ENCODE measurements around the gene LMF1.
"Not testable (repeated sequence)": the region's sequence is repeated elsewhere in the genome, so short reads cannot be mapped to it uniquely, and the experiment has no call there.

Gene LMF1

GRCh38 chr16:842711-843560 is 127.8 kb downstream of the LMF1 start:
- DNase-seq: no peak

GRCh38 chr16:842061-842476 is 128.7 kb downstream of the LMF1 start:
- DNase-seq: no peak

DNA sequence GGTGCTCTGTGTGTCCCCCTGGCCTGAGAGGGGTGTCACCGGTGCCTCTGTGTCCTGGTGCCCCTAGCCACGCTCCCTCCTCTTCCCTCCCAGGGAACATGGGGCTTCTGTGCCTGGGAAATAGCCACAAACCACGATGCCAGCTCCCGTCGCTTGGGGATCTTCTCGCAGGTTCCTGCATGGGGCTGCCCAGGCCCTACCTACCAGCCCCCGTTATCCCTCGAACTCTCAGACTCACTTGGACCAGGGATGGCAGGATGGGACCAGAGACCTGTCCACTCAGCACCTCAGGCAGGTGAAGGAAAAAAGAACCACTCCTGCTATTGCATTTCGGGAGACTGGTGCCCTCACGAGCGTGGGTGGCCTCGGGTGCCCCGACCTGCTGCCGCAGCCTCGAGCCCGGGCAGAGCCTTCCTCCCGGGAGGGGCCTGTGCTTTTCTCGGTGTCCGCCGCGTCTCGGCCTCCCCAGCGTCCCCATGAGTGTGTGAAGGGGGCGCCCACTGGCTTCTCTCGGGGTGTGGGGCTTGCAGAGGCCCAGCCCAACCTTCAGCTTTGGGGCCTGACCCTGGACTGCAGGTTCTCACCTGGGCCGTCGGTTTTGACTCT is 129.2 kb downstream of the LMF1 start:
- DNase-seq: no peak

DNA sequence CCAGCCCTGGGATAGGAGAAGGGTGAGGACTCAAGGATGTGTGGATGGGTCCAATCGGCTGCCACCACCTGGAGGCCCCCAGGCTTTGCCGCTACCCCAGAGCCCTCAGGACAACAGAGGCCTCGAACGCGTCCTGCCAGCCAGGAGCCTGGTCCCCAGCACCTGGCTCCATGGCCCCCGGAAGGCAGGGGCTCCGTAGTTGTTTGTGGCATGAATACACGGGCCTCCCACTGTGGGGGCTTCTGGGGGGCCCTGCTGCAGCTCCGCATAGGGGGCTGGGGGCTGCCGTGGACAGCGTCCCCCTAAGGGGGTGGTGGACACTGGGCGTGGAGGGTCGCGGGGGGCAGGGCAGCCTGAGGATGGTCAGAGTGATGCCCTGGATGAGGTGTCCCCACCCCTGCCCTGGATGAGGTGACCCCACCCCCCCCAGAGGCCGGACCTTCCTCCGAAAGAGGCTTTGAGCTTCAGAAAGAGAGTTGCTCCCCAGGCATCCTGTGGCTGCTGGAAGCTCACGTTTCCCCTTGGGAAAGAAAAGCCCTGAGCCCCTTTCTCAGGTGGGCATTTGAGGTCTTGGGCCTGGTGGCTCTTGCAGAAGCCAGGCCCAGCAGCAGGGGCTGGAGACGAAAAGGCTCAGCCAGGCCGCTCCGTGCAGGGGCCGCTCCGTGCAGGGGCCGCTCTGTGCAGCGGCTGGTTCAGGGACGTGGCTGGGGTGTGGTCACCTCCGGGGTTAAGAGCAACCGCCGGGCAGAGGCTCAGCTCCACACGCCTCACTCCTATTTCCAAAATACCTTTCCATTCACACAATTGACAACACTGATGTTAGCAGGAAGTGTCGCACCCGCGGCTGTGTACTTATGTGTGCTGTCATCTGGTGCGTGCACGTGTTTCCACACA is 130.0 kb downstream of the LMF1 start:
- no peak for DNase-seq

GRCh38 chr16:839643-840408 is 131.0 kb downstream of the LMF1 start:
- DNase-seq: no peak

GRCh38 chr16:838741-839140 is 132.0 kb downstream of the LMF1 start:
- DNase-seq: no peak

GRCh38 chr16:836822-837221 is 134.0 kb downstream of the LMF1 start:
- DNase-seq: not testable (repeated sequence)

GRCh38 chr16:836221-836620 is 134.6 kb downstream of the LMF1 start:
- no peak for DNase-seq

DNA sequence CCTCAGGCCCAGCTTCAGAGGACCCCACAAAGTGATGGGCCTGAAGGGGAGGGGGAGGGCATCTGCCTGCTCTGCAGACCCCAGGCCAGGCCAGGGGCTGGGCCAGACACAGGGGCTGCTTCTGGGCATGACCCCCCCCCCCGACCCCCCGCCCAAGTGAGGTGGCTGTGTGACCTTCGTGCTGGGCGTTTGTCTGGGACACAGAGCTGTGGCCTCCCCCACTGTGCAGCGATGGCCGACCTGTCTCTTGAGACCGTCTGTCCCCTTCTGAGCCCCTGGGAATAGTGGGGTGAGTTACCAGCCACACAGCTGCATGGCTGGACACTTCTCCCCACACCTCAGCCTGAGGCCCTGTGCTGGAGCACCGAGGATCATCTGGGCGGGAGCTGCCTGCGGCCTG is 135.4 kb downstream of the LMF1 start:
- no peak for DNase-seq

- DNase-seq: no peak
Measured at GRCh38 chr16:833411-833810, 137.4 kb downstream of the LMF1 start.

DNA sequence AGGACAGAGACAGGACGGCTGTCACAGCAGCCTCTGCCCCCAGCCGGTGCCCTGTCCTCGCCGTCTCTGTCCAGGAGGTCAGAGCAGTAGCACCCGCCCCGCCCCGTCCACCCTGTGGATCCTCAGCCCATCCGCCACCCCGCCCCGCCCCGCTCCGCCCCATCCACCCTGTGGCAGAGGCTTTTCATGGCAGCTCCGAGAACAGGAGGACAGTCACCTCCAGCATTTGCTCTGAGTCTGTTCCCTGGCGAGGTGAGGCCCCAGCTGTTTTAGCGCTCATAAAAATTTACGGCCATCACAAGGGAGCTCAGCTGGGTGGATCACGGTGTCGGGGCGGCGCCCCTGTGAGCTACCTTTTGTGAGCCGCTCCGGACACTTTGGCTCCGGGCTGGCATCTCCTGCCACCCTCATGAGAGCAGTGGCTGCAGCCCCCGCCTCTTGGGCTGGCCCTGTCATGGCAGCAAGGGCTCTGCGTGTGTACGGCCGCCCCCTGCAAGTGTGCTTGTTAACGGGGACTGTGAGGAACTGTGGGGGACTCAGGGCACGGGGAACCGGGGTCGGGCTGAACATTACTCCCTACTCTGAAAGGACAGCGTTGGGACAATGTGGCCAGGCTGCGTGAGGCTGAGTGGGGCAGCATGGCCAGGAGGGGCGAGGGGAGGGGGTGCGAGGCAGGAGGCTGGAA is 138.0 kb downstream of the LMF1 start:
- no peak for DNase-seq

DNA sequence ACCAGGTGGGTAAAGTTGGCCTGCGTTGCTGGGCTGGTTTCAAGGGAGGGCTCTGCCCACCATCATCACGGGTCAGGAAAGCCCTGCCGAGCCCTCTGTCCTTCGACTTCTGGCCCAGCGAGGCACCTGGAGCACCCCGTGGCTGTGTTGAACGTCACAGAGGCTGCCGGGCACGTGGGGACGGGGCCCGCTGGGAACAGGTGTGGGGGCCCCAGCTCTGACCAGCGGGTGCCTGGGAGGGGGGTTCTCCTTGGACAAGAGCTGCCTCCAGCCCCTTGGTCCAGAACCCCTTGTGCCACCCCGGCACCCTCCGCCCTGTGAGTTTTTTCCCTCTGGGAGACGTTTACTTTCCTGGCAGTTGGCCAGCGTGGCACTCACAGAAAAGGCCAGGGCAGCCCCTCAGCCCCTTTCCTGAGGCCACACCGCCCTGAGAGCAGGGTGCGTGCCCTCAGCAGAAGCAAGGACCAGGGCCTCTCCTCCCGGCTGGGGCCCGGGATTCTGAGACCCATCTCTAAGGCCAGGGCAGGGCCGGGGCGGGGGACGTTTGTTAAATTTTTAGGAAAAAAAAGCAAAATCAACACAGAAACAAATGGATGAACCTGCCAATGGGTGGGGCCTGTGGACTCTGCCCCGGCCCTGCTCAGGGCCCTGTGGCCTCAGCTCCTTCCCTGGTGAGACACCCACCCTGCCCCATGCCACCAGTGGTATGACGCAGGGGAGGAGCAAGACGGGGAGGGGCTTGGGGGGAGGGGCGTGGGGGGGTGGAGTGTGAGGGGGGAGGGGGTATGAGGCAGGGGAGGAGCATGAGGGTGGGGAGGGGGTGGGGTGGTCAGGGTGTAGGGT is 139.0 kb downstream of the LMF1 start:
- no peak for DNase-seq

DNA sequence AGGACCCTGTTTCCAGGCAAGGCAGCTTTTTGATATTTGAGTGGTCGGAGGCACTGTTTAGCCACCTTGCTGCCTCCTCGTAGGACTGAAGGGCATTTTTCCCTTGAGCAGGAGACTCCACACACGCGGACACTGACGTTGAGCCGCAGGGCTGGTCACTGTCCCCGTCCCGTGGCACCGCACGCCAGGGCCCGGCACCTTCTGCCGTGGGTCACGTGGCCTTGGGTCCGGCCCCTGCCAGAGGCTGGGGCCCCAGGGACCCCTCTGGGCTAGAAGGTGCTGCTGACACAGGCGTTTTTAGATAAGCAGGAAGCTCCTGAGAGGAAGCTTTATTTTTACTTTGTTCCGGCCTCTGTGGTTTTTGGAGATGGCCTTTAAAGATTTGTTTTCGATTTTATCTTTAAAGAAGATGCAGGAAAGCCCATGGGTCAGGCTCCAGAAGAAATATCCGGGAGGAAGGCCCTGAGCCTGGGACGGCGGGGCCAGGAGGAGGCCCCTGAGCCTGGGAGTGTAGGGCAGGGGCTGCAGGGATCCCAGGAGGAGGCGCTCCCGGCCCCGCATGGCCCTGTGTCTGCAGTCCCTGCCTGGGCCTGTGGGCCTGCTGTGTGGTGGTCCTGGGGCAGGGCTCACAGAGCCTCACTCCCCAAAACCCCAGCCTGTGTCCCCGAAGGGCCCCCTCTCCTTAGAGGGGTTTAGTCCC is 139.8 kb downstream of the LMF1 start:
- DNase-seq: no peak

GRCh38 chr16:830107-830870 is 140.5 kb downstream of the LMF1 start:
- no peak for DNase-seq

- DNase-seq: no peak
Measured at GRCh38 chr16:828891-829290, 141.9 kb downstream of the LMF1 start.

DNA sequence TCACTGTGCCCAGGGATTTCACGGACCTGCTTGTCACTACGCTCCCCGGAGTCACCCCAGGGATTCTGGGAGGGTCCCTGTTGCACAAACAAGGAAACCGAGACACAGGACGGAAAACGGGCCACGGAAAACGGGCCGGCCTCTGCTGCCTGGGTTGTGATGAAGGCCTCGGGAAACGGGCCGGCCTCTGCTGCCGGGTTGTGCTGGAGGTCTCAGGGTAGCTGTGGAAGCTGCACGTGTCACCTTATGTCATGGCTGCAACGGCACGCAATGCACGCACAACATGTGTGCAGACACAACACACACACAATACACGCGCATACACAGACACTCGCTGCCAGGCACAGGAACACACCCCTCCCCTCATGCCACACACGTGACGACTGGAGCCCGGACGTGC is 143.3 kb downstream of the LMF1 start:
- DNase-seq: no peak

- DNase-seq: no peak
Measured at GRCh38 chr16:825341-826061, 145.3 kb downstream of the LMF1 start.

DNA sequence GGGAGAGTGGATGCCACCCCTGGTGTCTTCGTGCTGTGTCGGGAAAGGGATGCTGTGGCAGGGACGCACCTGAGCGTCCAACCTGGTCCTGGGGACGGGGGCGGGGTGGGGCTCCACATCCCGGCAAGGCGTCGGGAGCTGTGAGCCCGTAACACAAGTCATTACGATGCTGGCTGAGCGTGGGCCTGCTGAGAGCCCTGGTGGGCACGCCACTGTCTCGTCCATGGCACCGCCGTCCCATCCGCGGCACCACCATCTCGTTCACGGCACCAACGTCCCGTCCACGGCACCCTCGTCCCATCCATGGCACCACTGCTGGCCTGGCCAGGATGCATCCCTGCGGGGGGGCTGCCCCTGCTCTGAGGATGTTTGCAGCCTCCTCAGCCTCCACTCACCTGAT is 146.2 kb downstream of the LMF1 start:
- no peak for DNase-seq

DNA sequence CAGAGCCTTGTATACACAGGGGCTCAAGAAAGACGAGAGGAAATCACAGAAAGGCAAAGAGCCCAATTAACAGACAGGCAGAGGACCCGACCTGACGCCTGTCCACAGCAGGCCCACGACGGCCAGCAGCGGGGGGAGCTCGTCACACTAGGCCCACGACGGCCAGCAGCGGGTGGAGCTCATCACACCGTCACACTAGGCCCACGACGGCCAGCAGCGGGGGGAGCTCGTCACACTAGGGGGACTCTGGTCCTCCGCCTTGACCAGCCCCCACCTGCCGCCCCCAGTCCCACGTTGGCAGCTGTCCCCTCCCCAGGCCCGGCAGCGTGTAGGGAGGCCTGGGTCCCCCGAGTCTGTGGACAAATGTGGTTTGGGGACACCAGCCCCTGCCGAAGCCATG is 146.6 kb downstream of the LMF1 start:
- no peak for DNase-seq
